Inflammatory macrophage (primary cell): Measurements from ENCODE around the gene SORCS2.

ENCODE experiments used
- DNase-seq, 2 donors: peaks; one replicate each; pipeline ENCODE4 v3.0.0-alpha.2; 2020 to 2022

SORCS2 gene

DNA sequence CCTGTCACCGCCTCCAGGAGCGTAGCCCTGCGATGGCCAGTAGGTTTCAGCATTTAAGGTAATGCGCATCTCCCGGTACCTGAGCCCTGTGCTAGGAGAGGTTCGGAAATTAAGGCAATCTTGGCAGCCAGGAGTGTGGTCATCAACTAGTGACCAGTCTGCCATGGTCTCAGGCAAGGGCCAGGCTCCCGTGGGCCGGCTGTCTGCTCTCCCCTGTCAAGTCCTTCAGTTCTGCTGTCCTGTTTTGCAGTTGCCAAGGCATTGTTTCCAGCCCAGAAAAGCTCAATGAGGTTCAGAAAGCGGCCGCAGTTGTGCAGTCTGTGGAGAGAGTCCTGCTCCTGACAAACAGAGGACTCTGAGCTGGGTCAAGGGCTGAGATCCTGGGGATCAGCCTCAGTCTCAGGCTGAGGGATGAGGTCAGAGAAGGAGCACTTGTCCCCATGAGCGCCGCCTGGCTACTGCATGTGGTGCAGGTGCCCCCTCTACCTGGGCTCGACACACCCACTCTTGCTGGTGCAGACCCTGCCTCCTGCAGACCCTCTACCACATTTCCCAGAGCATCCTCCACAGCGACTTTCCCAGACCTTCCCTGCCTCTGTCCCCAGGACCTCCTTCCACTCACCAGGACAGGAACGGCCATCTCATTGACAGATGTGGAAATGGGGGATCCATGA lies 295.8 kb downstream of the SORCS2 start:
- DNase-seq: no peak

DNA sequence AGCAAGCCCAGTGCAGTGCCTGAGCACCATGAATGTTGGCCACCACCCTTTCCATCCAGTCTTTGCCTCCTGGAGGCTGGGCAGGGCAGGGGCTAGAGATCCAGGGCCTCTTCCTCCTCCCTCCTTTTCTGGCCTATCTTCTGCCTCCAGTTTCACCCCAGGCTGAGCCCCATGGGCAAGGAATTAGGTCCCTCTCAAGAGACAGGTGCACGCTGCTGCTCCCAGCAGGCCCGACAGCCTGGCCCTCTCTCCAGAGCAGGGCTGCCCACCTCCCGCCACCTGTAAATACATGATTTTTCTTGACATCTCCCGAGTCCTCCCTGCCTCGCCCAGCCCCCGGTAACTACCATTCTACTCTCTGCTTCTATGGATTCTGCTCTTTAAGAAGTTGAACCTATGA lies 299.6 kb downstream of the SORCS2 start:
- no peak for DNase-seq

DNA sequence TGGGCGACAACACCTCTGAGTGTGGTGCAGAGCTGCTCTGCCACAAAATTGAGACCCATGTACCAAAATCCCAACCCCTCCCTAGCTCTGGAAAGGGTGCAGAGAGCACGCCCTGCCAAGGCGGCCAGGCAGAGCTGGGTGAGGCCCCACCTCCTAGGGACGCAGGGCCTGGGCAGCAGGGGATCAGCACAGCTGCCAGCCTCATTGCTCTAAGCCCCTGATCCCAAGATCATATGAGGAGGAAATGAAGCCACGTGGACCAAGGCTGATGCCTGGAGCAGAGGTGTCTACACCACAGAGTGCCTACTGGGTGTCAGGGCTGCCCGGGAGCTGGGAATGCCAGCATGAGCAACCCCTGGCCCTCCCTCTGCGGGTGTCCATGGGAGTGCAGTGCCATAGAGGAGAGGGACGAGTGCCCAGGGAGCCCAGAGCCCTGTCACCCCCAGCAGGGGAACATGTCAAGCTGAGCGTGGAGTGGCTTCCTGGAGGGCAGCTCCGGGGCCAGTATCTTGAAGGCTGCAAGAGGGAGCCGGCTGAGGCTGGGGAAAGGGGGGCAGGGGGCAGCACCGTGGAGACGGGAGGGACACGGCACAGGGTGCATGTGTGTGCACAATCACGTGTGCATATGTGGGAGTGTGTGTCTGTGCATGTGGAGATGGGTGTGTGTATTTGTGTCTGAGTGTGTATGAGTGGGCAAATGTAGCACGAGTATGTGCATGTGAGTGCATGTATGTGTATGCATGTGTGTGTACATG lies 306.3 kb downstream of the SORCS2 start:
- no peak for DNase-seq

DNA sequence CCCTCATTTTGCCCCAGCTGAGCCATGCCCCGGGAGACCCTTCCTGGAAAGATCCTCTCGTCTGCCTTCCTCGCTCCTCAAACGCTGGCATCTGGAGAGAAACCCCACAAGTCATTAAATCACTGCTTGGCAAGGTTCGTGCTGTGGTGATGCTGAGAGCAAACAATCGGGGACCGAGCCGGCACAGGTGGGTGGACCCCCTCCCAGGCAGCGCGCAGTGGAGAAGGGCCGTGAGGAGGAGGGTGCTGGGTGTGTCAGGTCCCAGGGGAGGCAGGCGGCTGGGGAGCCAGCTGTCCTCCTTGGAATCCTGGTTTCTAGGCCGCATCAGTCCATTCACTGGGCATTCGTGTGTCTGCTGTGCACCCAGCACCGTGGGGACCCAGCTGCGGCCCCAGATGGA lies 307.3 kb downstream of the SORCS2 start:
- DNase-seq: no peak

DNA sequence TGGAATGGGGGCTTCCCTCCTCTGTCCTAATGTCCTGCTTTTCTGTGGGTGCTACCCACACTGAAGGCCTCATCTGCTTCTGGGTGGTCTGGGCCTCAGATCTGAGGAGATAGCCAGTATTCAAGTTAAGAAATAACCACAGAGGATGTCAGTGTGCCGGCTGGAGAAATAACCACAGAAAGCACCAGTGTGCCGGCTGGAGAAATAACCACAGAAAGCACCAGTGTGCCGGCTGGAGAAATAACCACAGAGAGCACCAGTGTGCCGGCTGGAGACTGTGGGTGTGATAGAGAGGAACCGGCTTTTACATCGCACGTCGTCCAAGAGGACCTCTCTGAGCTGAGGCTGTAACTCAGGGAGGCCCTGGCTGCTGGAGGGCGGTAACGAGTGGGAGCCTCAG lies 308.1 kb downstream of the SORCS2 start:
- peak in 1 of 2 donors; percentile 5 for DNase-seq

DNA sequence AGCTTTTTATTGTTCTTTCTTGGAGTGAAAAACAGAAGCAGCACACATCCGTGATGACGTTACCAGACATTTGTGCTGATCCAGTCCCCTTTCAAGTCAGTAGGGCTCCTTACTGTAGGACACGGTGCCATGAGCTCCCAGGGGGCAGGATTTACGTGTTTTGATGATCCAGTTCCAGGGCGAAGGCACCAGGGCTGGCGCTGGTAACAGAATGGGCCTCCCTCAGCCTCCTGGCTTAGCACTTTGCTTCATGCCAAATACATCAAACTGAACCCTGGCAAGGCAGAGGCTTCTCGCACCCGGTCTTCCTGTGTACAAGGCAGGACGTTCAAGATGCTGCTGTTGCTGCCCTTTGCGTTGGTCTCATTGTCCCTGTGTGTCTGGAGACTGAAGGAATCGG lies 309.0 kb downstream of the SORCS2 start:
- DNase-seq: no peak

DNA sequence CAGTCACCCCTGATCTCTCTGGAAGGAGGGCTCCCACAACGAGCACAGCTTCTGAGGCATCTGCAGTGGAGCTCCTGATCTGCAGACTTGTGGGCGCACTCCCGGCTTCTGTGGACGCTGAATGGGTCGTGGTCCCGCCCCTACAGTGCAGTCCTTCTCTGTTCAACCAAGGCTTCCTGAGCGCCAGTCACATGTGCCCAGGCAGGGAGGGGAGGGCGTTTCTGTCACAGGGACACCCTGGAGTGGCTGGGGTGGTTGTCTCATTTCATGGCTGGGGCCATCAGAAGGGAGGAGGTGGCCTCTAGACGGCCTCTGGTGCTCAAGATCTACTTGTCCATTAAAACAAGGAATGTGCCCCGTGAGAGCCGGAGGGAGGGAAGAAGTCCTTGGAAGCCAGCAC lies 309.5 kb downstream of the SORCS2 start:
- no peak for DNase-seq

DNA sequence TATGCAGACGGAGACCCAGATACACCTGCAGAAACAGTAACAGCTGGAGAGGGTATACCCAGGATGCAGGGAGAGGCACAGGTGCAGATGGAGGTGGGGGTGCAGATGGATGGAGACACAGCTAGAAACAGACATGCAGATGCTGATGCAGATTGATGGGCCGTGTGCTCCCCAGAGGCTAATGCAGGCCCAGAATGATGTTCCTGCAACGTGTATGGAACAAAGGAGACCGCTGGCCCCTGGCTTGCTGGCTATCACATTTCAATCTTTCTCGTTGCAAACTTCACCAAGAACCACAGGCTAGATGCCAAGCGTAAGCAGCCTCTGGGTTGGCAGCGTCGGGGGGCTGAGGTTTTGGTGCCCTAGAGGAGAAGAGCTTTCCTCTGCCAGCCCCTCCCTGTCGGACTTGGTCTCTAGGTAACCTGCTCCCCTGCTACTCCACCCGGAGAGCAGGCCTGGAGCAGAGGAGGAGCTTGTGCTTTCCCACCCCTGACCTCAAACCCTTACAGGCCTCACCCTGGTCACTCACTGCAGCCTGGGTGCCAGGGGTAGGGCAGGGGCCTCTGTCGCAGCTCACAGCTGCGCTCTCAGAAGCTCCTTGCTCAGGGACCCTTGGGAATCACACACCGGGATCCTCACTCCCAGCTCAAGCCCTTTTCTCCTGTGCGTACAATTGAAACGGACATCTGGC lies 311.4 kb downstream of the SORCS2 start:
- DNase-seq: no peak

DNA sequence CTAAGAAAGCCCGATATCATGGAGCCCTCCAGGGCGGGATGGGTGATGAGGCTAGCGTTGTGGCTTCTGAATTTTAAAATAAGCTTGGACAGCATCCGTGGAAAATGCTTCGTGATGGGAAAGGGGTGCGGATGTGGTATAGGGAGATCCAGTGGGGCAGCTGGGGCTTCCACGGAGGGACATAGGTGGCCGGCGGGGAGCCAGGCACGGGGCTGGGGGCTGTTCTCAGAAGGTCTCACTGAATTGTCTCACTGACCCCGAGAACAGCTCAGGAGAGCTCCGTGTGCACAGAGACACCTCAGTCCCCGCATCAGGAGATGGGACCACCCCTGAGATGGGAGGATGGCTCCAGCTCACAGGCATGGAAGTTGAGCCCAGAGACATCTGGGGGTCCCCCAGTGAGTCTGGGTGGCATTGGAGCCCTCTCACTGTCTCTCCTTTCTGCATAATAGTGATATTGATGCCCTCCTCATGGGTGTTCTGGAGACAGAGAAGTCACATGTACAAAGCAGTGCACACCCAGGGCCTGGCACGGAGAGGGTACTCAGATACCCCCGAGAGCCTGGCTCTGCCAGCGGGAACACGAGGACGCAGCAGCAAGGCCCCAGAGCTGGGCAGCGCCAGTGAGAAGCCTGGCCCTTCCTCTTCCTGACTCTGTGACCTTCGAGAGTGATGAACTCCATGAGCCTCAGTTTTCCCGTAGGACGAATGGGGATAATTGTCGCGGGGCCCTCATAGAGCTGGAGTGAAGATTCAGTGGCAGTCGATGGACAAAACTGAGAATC lies 313.0 kb downstream of the SORCS2 start:
- no peak for DNase-seq

DNA sequence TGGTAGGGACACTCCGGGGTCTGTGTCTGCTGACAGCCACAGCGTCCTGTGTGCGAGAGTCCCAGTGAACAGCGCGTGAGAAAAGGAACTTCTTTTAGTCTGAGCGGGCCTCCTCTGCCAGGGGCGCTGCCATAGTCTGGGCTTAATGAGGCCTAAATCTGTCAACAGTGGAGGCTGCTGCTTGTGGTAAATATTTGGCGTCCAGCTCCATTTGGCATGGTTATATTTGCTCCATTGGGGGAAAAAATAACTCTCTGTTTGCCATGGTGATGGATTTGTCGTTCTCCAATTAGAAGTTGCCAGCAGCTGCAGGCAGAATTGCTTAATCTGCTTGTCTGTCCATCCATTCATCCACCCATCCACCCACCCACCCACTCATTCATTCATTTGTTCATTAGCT lies 313.8 kb downstream of the SORCS2 start:
- DNase-seq: no peak

DNA sequence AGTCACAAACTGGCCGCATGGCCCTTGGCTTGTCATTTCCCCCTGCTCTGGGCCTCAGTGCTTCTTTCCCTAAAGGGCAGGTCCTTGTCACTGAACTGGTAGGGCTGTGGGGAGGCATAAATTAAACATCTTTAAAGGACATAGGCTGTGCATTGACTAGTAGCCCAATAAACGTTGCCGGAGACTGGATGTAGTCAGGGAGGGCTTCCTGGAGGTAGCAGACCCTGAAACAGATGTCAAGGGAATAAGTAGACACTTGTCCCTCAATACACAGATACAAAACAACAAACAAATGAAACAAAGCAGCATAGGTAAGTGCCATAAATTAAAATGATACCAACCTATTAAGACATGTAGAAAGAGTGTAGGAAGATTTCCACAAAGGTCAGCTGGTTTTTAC lies 314.2 kb downstream of the SORCS2 start:
- DNase-seq: no peak

DNA sequence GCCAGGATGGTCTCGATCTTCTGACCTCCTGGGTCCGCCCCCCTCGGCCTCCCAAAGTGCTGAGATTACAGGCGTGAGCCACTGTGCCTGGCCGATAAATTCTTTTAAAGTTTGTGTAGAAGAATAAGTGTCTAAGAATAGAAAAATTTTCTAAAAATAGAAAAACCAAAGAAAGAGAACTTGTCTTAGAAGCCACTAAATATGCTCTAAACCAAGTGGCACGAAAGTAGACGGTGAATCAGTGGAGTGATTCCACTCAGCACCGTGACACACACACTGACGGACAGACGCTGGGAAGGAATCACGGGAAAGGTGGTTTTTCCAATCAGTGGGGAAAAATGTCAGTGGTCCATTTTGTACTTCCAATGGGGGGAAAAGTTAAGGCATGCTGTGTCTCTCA lies 315.0 kb downstream of the SORCS2 start:
- DNase-seq: no peak

DNA sequence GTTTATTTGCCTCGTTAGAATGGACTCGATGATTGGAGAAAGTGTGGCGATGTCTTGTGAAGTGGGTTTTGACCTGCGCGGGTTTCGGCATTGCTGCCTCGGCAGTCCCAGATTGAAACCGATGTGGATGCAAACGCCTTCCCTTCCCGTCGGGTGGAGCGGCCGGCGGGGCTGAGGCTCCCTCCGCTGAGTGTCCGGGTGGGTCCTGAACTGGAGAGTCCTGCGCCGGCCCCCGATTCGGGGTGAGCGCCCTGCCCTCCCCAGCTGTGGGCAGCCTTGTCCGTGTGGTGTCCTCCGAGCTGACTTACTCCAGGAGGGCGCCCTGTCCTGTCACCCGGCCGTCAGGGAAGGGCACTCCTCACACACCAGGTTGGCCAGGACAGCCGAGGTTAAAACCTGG lies 317.7 kb downstream of the SORCS2 start:
- DNase-seq: no peak

DNA sequence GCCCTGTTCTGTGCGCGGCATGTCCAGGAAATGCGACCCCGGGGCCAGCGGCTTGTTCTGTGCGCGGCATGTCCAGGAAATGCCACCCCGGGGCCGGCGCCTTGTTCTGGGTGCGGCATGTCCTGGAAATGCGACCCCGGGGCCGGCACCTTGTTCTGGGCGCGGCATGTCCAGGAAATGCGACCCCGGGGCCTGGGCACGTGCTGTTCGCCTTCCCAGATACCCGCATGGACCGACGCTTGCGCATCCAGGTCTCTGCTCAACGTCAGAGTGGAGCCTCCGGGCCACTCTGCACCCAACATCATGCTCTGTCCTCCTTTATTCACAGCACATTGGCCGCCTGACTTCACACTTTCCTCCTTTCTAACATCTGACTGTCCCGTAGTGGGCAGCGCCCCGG lies 318.2 kb downstream of the SORCS2 start:
- DNase-seq: no peak

DNA sequence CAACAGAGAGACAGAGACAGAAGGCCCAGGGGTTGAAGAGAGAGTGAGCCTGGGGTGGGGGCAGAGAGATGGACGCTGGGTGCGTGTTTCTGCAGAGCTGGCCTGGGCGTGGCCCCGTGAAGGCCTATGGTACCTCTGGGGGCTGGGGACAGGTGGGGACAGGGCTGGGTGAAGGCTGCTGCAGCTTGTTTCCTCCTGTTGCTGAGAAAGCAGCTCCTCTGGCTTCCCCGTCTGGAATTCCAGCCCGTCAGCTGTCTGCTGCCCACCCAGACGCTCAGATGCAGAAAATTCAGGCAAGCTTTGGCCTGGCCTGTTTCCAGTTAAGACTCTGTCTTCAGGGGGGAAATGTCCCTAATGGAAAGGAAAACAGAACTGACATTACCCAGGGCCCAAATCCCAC lies 319.2 kb downstream of the SORCS2 start:
- no peak for DNase-seq

DNA sequence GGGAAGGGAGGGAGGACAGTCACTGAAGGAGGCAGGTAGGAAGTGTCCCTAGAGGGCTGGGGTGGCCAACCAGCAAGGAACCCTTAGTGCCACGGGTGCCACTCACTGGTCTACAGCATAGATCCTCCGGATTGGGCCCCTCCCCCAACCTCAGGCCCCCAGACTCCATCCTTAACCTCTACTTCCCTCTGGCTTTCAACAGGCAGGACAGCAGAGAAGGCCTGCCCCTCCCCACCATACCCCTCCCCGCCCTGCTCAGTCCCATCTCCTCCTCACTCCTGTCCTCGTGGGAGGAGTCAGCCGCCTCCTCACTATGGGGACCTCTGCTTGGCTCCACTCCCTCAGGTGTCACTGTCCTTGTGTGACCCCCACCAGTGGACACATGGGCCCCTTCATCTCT lies 320.1 kb downstream of the SORCS2 start:
- DNase-seq: no peak

DNA sequence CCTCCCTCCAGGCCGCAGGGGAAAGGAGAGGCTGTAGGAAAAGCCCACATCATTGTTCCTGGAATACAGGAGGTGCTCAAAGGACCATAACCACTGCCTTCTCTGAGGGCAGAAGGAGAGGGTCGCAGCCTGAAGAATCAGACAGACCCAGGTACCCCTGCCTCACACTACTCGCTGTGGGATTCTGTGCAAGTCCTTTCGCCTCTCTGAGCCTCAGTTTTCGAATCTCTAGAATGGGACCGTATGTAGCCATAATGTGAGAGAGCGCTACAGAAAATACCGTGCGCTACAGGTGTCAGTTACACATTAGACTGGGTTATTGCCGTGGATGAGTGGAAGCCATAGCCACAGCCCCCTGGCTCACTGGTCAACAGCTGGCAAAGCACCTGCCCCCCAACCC lies 320.6 kb downstream of the SORCS2 start:
- DNase-seq: no peak

DNA sequence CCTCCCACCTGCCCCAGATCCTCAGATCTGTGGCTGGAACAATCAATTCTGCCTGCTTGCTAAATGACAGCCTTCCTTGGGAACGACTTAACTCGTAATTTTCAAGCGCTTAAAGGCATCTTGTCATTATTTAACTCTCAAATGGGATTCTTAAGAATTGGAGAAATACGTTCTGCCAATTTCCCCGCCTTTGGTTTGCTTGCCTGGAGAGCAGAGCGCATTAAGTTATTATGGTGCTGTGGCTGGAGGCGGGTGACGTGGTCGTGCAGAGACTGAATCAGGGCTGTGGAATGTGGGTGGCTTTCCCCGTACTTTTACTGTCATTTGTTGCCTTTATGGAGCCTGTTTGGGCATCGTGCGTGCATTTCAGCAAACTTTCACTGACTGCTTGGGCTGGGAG lies 321.3 kb downstream of the SORCS2 start:
- no peak for DNase-seq

DNA sequence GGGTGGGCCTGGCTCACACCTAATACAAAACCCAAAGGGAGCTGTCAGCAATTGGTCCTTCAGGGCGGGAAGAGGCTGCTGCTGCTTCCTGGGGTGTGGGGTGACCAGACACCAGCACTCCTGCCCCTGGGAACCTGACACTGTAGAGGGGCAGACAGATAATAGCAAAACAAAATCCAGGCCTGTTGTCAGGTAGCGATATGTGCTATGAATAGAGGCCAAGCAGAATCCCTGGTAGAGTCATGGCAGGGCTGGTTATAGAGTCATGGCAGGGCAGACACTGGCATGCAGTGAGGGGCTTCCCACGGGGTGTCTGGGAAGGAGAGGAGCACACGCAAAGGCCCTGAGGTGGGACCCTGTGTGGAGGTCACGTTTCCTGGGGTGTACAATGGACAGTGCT lies 321.9 kb downstream of the SORCS2 start:
- no peak for DNase-seq

DNA sequence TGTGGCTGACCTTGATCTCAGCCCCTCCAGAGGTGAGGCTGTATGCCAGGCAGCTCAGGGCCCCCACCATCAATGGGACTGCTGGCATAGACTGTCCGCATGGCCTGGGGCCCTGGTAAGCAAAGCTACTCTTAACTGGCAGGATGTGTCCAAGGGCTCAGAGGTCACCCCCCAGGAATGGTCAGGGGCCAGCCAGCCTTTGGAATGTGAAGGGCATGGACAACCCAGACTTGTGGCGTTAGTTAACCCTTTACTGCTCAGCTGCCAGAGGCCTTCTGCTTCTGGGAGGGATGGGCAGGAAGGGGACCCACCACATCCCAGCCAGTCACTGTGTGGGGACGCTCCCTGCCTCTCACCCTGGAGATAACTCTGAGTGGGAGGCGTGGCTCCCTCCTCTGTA lies 322.5 kb downstream of the SORCS2 start:
- DNase-seq: no peak

DNA sequence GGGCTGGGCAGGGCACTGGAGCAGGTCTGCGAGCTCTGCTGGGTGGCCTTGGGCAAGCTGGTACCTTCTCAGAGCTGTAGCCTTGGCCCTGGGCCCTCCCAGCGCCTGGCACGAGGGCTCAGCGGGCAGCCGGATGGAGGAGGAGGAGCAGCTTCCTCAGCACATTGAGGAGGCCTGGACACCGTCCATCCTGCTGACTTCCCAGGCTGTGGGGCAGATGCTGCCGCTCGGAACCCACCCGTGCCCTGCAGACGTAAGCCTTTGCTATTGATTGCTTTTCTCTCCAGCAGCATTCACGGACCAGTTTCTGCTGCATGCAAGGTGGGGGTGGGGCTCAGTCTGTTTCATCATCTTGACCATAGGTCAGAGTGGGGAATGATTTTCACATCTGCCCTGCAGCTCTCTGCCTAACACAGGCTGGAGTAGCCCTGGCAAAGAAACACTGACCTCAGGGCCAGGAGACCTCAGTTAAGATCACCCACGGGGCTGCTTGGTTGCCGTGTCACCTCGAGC lies 323.1 kb downstream of the SORCS2 start:
- DNase-seq: no peak

DNA sequence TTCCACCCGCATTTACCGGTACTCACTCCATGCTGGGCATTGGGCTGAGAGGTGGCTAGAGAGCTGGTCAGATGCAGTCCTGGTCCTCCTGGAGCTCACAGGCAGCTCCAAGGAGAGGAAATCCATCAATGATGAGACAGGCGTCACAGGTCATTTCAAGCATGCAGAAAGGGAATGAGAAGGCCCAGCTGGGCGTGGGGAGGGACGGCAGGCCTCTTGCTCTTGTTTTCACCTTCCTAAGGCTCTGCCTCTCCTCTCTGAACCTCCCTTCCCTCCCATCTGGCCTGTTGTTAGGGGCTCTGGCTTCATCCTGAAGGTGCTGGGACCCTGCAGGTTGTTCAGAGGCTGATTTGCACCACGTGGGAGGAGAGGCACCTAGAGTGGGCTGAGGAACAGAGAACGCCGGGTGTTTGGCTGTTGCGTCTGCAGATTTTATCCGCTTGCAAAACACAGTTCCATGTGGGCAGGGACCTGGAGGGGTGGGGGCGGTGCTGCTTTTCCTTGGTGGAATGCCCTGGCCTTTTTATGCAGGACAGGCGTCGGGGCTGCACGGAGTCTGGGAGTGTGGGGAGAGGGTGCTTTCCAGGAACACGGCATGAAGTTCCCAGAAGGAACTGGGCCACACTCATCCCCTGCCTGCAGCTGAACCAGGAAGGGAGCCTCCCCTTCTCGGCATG lies 323.9 kb downstream of the SORCS2 start:
- no peak for DNase-seq
